ENCODE results near the gene SHANK2. TPM values are rescaled to one million over a fixed set of nuclear protein-coding genes. Genes with fewer than 3 reads are reported as not detected.

The SHANK2 gene
- polyA plus RNA-seq, 1 donor (not counting 4 experiments of a cell fraction or from before 2014, with no cell fraction given) = 0.22 TPM

DNA sequence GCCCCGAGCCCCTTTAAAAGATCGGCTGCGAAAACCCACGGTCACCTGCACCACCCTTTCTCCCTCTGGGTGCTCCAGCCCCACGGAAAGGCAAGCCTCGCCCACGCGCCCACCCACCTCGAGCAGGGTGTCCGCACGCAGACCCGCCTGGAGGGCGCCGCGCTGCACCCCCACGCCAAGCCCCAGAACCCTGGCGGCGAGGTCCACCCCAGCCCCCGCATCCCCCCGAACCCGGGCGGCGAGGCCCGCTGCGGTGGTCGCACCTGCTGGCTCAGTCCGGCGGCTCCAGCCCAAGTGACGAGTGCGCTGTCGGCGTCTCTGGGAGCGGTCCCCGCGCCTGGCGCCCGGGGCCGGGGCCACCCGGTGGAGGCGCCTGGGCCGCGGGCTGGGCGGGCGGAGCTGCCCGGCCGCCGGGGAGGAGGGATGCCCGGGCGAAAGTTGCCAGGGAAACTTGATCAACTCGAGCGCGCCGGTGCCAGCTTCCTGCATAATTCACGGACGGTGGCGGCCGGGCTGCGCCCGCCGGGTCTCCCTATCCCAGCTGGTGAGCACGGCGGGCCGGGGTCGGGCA is 1.1 kb downstream of the SHANK2 start:
- no peak overlapping the region for H3K9ac ChIP-seq (ENCODE audit: control insufficient read depth, extremely low read depth, insufficient read depth, low read length)
- H3K4me2 ChIP-seq (ENCODE audit: control insufficient read depth, extremely low read depth, insufficient read depth, low read depth, low read length) = peak overlapping the region; percentile 90
- H3K4me1 ChIP-seq (ENCODE audit: control insufficient read depth, extremely low read depth, insufficient read depth, low read length) = peaks cover 4% of the 10 kb centered on the region
- H3K4me3 ChIP-seq (ENCODE audit: control insufficient read depth in 2 of 3, extremely low read depth in 1 of 3, insufficient read depth in 2 of 3, low read depth in 1 of 3, low read length in 3 of 3) = peak overlapping the region; percentile 58 to 73 (median 67)
- H3K36me3 ChIP-seq (ENCODE audit: control insufficient read depth in 2 of 2, extremely low read depth in 1 of 2, insufficient read depth in 2 of 2, low read length in 2 of 2) = no peaks in the 10 kb centered on the region
- dilution Hi-C loops (cut with MboI; ENCODE audit: extremely low pct_ligation_motif_present, low sequenced_read_pairs) = no loop called here
- no peak for TF ChIP-seq EZH2 (IDR thresholded peaks at IDR 0.05; ENCODE audit: low read length)
- TF ChIP-seq, protein P1, sequence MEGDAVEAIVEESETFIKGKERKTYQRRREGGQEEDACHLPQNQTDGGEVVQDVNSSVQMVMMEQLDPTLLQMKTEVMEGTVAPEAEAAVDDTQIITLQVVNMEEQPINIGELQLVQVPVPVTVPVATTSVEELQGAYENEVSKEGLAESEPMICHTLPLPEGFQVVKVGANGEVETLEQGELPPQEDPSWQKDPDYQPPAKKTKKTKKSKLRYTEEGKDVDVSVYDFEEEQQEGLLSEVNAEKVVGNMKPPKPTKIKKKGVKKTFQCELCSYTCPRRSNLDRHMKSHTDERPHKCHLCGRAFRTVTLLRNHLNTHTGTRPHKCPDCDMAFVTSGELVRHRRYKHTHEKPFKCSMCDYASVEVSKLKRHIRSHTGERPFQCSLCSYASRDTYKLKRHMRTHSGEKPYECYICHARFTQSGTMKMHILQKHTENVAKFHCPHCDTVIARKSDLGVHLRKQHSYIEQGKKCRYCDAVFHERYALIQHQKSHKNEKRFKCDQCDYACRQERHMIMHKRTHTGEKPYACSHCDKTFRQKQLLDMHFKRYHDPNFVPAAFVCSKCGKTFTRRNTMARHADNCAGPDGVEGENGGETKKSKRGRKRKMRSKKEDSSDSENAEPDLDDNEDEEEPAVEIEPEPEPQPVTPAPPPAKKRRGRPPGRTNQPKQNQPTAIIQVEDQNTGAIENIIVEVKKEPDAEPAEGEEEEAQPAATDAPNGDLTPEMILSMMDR (optimal IDR thresholded peaks at IDR 0.05 in 1 of 3, IDR thresholded peaks at IDR 0.05 in 1 of 3, conservative IDR thresholded peaks at IDR 0.05 in 1 of 3; ENCODE audit: extremely low read depth in 1 of 3, insufficient read depth in 2 of 3, low read length in 3 of 3) = no peak
- H3K9me1 ChIP-seq (ENCODE audit: control insufficient read depth, extremely low read depth, insufficient read depth, low read length) = no peaks in the 10 kb centered on the region
- H2AFZ ChIP-seq (ENCODE audit: control insufficient read depth, low read length) = no peak overlapping the region
- no peaks in the 10 kb centered on the region for H3K79me2 ChIP-seq (ENCODE audit: control insufficient read depth, insufficient read depth, low read length)
- FAIRE-seq = no peak
- no peaks in the 10 kb centered on the region for H4K20me1 ChIP-seq (ENCODE audit: control insufficient read depth, extremely low read depth, insufficient read depth, low read length)
- DNase-seq (ENCODE audit: low read depth, low spot score) = no peak
- H3K9me3 ChIP-seq (ENCODE audit: control insufficient read depth, low read depth, low read length) = no peaks in the 10 kb centered on the region
- H3K27ac ChIP-seq (ENCODE audit: control insufficient read depth, insufficient read depth, low read length) = no peak overlapping the region
- H3K27me3 ChIP-seq (ENCODE audit: control insufficient read depth, extremely low read depth, insufficient read depth, low read length) = peaks cover 32% of the 10 kb centered on the region

DNA sequence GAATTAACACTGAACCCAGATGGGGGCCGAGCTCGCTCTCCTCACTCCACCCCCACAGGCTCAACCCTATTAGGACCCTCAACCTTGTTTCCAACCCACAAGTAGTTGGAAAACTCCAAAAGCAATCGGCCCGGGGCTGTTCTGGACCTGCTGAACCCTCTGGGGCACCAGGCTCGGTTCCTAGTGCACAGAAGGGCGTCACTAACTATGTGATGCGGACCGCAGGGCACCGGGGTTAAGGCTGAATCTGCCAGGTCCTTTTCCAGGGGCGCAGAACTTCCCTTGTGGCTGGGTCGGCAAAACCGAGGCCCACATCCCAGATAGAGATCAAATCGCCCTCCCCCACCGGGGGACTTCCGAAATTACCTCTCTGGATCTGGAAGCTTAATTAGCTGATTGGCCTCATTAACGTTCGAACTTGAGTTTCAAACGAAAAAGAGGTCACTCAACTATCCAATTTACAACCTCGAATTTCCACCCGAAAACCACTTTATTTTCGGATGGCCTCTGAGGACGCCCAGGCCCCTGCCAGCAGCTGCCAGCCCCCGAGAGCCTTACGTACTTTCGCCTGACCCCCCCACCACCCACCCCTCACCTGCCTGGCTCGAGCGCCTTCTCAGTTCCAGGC is 1.7 kb downstream of the SHANK2 start:
- Histone ChIP-seq H3K36me3 (ENCODE audit: control insufficient read depth in 2 of 2, extremely low read depth in 1 of 2, insufficient read depth in 2 of 2, low read length in 2 of 2) (no peaks in the 10 kb centered on the region), H3K4me3 (ENCODE audit: control insufficient read depth in 2 of 3, extremely low read depth in 1 of 3, insufficient read depth in 2 of 3, low read depth in 1 of 3, low read length in 3 of 3) (peak overlapping the region in 1 of 3 experiments; percentile 58), H4K20me1 (ENCODE audit: control insufficient read depth, extremely low read depth, insufficient read depth, low read length) (no peaks in the 10 kb centered on the region), H3K27me3 (ENCODE audit: control insufficient read depth, extremely low read depth, insufficient read depth, low read length) (peaks cover 32% of the 10 kb centered on the region), H3K9ac (ENCODE audit: control insufficient read depth, extremely low read depth, insufficient read depth, low read length) (no peak overlapping the region), H3K27ac (ENCODE audit: control insufficient read depth, insufficient read depth, low read length) (no peak overlapping the region), H3K9me3 (ENCODE audit: control insufficient read depth, low read depth, low read length) (no peaks in the 10 kb centered on the region), H2AFZ (ENCODE audit: control insufficient read depth, low read length) (no peak overlapping the region), H3K79me2 (ENCODE audit: control insufficient read depth, insufficient read depth, low read length) (no peaks in the 10 kb centered on the region), H3K4me1 (ENCODE audit: control insufficient read depth, extremely low read depth, insufficient read depth, low read length) (peaks cover 4% of the 10 kb centered on the region), H3K4me2 (ENCODE audit: control insufficient read depth, extremely low read depth, insufficient read depth, low read depth, low read length) (no peak overlapping the region), H3K9me1 (ENCODE audit: control insufficient read depth, extremely low read depth, insufficient read depth, low read length) (no peaks in the 10 kb centered on the region)
- dilution Hi-C loops (cut with MboI; ENCODE audit: extremely low pct_ligation_motif_present, low sequenced_read_pairs) = no loop called here
- DNase-seq (ENCODE audit: low read depth, low spot score) (no peak), FAIRE-seq (no peak)
- TF ChIP-seq EZH2 (IDR thresholded peaks at IDR 0.05; ENCODE audit: low read length) = no peak
- TF ChIP-seq, protein P1 (optimal IDR thresholded peaks at IDR 0.05 in 1 of 3, IDR thresholded peaks at IDR 0.05 in 1 of 3, conservative IDR thresholded peaks at IDR 0.05 in 1 of 3; ENCODE audit: extremely low read depth in 1 of 3, insufficient read depth in 2 of 3, low read length in 3 of 3) = no peak
